ENCODE results near the gene KLHDC8A.

Gene KLHDC8A

GRCh38 chr1:205344066-205344928, 12.4 kb downstream of the KLHDC8A start:
- TF ChIP-seq, protein P1, sequence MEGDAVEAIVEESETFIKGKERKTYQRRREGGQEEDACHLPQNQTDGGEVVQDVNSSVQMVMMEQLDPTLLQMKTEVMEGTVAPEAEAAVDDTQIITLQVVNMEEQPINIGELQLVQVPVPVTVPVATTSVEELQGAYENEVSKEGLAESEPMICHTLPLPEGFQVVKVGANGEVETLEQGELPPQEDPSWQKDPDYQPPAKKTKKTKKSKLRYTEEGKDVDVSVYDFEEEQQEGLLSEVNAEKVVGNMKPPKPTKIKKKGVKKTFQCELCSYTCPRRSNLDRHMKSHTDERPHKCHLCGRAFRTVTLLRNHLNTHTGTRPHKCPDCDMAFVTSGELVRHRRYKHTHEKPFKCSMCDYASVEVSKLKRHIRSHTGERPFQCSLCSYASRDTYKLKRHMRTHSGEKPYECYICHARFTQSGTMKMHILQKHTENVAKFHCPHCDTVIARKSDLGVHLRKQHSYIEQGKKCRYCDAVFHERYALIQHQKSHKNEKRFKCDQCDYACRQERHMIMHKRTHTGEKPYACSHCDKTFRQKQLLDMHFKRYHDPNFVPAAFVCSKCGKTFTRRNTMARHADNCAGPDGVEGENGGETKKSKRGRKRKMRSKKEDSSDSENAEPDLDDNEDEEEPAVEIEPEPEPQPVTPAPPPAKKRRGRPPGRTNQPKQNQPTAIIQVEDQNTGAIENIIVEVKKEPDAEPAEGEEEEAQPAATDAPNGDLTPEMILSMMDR (IDR thresholded peaks at IDR 0.05; ENCODE audit: low read depth, low read length) = no peak
- DNase-seq (ENCODE audit: low read depth in 2 of 2) = no peak
- H3K4me3 ChIP-seq (replicated peaks in 1 of 2; ENCODE audit: low read depth in 2 of 2, low read length in 2 of 2) = peak overlapping the region in 1 of 2 donors; percentile 23

DNA sequence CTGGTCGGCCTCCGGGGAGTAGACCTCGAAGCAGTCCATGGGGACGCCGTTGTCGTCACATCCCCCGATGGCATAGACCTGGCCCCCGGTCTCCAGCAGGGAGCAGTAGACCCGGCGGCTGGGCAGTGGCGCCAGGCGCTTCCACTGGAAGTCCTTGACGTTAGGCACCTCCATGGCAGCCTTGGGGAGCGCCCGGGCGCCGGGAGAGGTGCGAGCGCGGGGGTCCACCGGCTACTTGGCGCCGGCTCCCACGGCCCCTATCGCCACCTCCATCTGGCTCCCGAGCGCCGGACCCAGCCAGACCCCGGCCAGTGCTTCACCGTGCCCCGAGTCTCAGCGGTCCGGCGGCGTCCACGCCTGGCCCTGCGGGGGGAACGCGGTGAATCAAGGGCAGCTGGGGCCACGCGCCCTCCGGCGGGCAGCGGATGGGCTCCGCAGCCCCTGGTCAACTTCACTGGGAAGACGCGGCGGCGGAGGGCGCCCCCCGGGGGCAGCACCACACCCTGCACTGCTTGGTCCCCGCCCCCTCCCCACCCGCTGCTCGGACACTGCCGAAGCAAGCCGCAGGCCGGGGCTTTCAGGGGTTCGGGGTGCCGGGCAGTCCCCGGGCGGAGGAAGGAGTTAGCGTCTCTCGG, 13.2 kb downstream of the KLHDC8A start:
- DNase-seq (ENCODE audit: low read depth in 2 of 2) = no peak
- TF ChIP-seq, protein P1 (IDR thresholded peaks at IDR 0.05; ENCODE audit: low read depth, low read length) = no peak
- H3K4me3 ChIP-seq (replicated peaks in 1 of 2; ENCODE audit: low read depth in 2 of 2, low read length in 2 of 2) = peak overlapping the region in 1 of 2 donors; percentile 19

DNA sequence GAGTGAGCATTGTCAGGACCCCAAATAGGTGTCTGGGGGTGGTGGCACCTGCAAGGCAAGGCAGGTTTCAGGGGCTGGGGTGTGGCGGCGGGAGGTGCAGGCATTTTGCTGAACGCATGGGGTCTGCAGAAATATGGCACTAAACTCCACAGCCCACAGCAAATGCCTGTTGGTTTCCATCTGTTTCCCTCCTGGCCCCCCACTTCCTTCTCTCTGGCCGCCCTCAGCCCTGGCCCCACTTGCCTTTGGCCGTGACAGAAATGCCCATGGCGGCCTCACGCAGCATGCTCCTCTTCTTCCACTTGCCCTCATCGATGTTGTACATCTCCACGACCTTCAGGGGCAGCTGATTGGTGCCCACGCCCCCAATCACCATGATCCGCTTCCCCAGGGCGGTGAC, 13.7 kb downstream of the KLHDC8A start:
- no peak for DNase-seq (ENCODE audit: low read depth in 2 of 2)
- TF ChIP-seq, protein P1 (IDR thresholded peaks at IDR 0.05; ENCODE audit: low read depth, low read length) = no peak
- no peak overlapping the region for H3K4me3 ChIP-seq (replicated peaks in 1 of 2; ENCODE audit: low read depth in 2 of 2, low read length in 2 of 2)

GRCh38 chr1:205340676-205341075, 16.0 kb downstream of the KLHDC8A start:
- DNase-seq (ENCODE audit: low read depth in 2 of 2) = no peak
- TF ChIP-seq, protein P1 (IDR thresholded peaks at IDR 0.05; ENCODE audit: low read depth, low read length) = no peak
- H3K4me3 ChIP-seq (replicated peaks in 1 of 2; ENCODE audit: low read depth in 2 of 2, low read length in 2 of 2) = no peak overlapping the region

DNA sequence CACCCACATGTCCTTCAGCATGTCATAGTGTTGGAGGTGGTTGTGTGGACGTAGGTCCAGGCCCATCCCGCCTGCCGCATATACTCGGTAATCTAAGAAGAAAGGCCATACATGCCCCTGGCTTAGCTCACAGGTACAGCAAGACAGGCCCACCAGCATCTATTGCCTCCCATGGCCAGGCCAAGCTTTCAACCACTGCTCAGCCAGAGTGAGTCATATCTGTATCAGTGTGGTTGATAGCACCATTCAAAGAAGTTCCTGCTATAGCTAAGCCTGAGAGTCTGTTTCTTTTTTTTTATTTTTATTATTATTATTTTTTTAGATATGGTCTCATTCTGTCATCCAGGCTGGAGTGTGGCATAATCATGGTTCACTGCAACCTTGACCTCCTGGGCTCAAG, 17.0 kb downstream of the KLHDC8A start:
- TF ChIP-seq, protein P1 (IDR thresholded peaks at IDR 0.05; ENCODE audit: low read depth, low read length) = no peak
- DNase-seq (ENCODE audit: low read depth in 2 of 2) = no peak
- H3K4me3 ChIP-seq (replicated peaks in 1 of 2; ENCODE audit: low read depth in 2 of 2, low read length in 2 of 2) = no peak overlapping the region

- no peak overlapping the region for H3K4me3 ChIP-seq (replicated peaks in 1 of 2; ENCODE audit: low read depth in 2 of 2, low read length in 2 of 2)
- TF ChIP-seq, protein P1 (IDR thresholded peaks at IDR 0.05; ENCODE audit: low read depth, low read length) = no peak
- DNase-seq (ENCODE audit: low read depth in 2 of 2) = no peak
Measured at GRCh38 chr1:205339197-205339702, 17.5 kb downstream of the KLHDC8A start.

Measured in cardiac fibroblast (primary cell).